Trophoblast cell (in vitro differentiated cells and primary cell): ENCODE measurements around the gene NOX5.
A peak's percentile ranks its signal among the peaks of the same experiment; 100 is the strongest.

Source experiments
- DNase-seq, 2 donors: peaks; one replicate each; pipeline ENCODE4 v3.0.0-alpha.2; 2016
- H2AFZ ChIP-seq: 2 replicates; pipeline ENCODE4 v1.6.1; 2013; ENCODE audit warnings: low read length, moderate library complexity, mild to moderate bottlenecking; ENCODE audit not compliant: insufficient read depth, poor library complexity
- H2AK5ac ChIP-seq: 2 replicates; pipeline ENCODE4 v1.6.1; 2013; ENCODE audit warnings: mild to moderate bottlenecking, low read length
- H2BK120ac ChIP-seq: 2 replicates; pipeline ENCODE4 v1.6.1; 2013; ENCODE audit warnings: low read length, mild to moderate bottlenecking, moderate library complexity; ENCODE audit not compliant: insufficient read depth, poor library complexity
- H2BK12ac ChIP-seq: 2 replicates; pipeline ENCODE4 v1.6.1; 2013; ENCODE audit warnings: mild to moderate bottlenecking, low read length, moderate library complexity
- H2BK5ac ChIP-seq: 2 replicates; pipeline ENCODE4 v1.6.1; 2013; ENCODE audit warnings: low read length, low read depth, moderate library complexity, mild to moderate bottlenecking; ENCODE audit not compliant: poor library complexity
- H3K14ac ChIP-seq: 2 replicates; pipeline ENCODE4 v1.6.1; 2013; ENCODE audit warnings: mild to moderate bottlenecking, low read length
- H3K18ac ChIP-seq: 2 replicates; pipeline ENCODE4 v1.6.1; 2013; ENCODE audit warnings: mild to moderate bottlenecking, low read length
- H3K23ac ChIP-seq: 2 replicates; pipeline ENCODE4 v1.6.1; 2013; ENCODE audit warnings: low read length
- H3K27ac ChIP-seq: 2 replicates; pipeline ENCODE4 v1.5.1; 2013; ENCODE audit warnings: low read depth, mild to moderate bottlenecking, inconsistent platforms, low read length, moderate library complexity
- H3K27me3 ChIP-seq: 2 replicates; pipeline ENCODE4 v1.6.1; 2013; ENCODE audit warnings: inconsistent platforms, mild to moderate bottlenecking, low read length, moderate library complexity; ENCODE audit not compliant: insufficient read depth
- H3K36me3 ChIP-seq, 2 experiments: 1 replicate in 1 of 2; 2 replicates in 1 of 2; pipeline ENCODE4 v1.6.1; 2013; ENCODE audit warnings: low read length in 2 of 2, mild to moderate bottlenecking in 2 of 2, moderate library complexity in 1 of 2; ENCODE audit not compliant: insufficient read depth in 2 of 2, control insufficient read depth in 1 of 2
- H3K4ac ChIP-seq: 2 replicates; pipeline ENCODE4 v1.6.1; 2013; ENCODE audit warnings: low read depth, mild to moderate bottlenecking, low read length, moderate library complexity
- H3K4me1 ChIP-seq, 2 experiments: 1 replicate in 1 of 2; 2 replicates in 1 of 2; pipeline ENCODE4 v1.6.1; 2013; ENCODE audit warnings: low read length in 2 of 2, mild to moderate bottlenecking in 2 of 2, moderate library complexity in 1 of 2; ENCODE audit not compliant: insufficient read depth in 2 of 2, control insufficient read depth in 1 of 2
- H3K4me2 ChIP-seq: 2 replicates; pipeline ENCODE4 v1.6.1; 2013; ENCODE audit warnings: inconsistent platforms, mild to moderate bottlenecking, low read length, moderate library complexity
- H3K4me3 ChIP-seq: 2 replicates; pipeline ENCODE4 v1.5.1; 2013; ENCODE audit warnings: mild to moderate bottlenecking, low read depth, low read length, inconsistent platforms
- H3K79me1 ChIP-seq: one replicate; pipeline ENCODE4 v1.6.1; 2013; ENCODE audit warnings: low read length
- H3K79me2 ChIP-seq: 2 replicates; pipeline ENCODE4 v1.6.1; 2013; ENCODE audit warnings: low read length, mild to moderate bottlenecking; ENCODE audit not compliant: control insufficient read depth, insufficient read depth, poor library complexity
- H3K9ac ChIP-seq: 2 replicates; pipeline ENCODE4 v1.6.1; 2013; ENCODE audit warnings: mild to moderate bottlenecking, low read length
- H3K9me3 ChIP-seq: 2 replicates; pipeline ENCODE4 v1.6.1; 2013; ENCODE audit warnings: low read depth, mild to moderate bottlenecking, control low read depth, inconsistent platforms, low read length; ENCODE audit not compliant: insufficient read depth
- H4K12ac ChIP-seq: 2 replicates; pipeline ENCODE4 v1.6.1; 2013; ENCODE audit warnings: low read depth, mild to moderate bottlenecking, low read length, moderate library complexity
- H4K8ac ChIP-seq: 2 replicates; pipeline ENCODE4 v1.6.1; 2013; ENCODE audit warnings: low read depth, mild to moderate bottlenecking, low read length, moderate library complexity
- H4K91ac ChIP-seq: one replicate; pipeline ENCODE4 v1.6.1; 2013; ENCODE audit warnings: low read depth, mild to moderate bottlenecking, low read length, moderate library complexity
- WGBS: extraction: QIAGEN DNeasy Blood & Tissue Kit; methylation state at CpG from one replicate; pipeline ENCODE4 v1.1.7; 2013; ENCODE audit warnings: missing lambda C conversion rate; ENCODE audit not compliant: insufficient read length, insufficient coverage; ENCODE audit errors: extremely low coverage; 5-methylcytosine and 5-hydroxymethylcytosine counted together

Gene NOX5

DNA sequence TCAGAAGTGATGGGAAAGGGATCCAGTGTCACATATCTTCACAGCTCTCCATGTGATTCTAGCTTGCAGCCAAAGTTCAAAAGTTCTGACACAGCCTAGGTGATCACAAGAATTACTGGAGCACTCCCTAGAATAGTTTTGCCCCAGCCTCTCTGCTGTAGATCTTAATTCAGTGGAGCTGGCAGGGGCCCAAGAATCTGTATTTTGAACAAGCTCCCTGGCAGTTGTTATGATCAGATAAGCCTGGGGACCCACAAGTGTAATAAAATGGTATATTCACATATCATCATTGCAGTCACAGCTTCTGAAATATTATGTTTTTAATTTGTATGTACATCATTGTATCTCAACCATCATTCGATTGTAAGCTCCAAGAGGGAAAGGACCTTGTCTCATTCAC lies 62.3 kb downstream of the NOX5 start:
- WGBS: no CpG with 5 or more reads among the region's 1 CpG
- no peak overlapping the region for H4K91ac ChIP-seq
- DNase-seq: no peak
- H4K12ac ChIP-seq: no peak overlapping the region
- no peak overlapping the region for H2AK5ac ChIP-seq
- peaks cover 3% of the 10 kb centered on the region for H3K79me2 ChIP-seq
- H3K36me3 ChIP-seq: no peaks in the 10 kb centered on the region
- peaks cover 9% of the 10 kb centered on the region for H3K79me1 ChIP-seq
- H3K14ac ChIP-seq: no peak overlapping the region
- no peak overlapping the region for H2AFZ ChIP-seq
- no peak overlapping the region for H3K23ac ChIP-seq
- H3K4me1 ChIP-seq: peaks cover 8 to 16% of the 10 kb centered on the region in 2 experiments
- no peak overlapping the region for H3K18ac ChIP-seq
- H3K4me2 ChIP-seq: no peak overlapping the region
- no peak overlapping the region for H3K9ac ChIP-seq
- H3K27me3 ChIP-seq: no peaks in the 10 kb centered on the region
- no peak overlapping the region for H3K27ac ChIP-seq
- no peaks in the 10 kb centered on the region for H3K9me3 ChIP-seq
- H3K4me3 ChIP-seq: no peak overlapping the region
- no peak overlapping the region for H2BK12ac ChIP-seq
- no peak overlapping the region for H3K4ac ChIP-seq
- no peak overlapping the region for H4K8ac ChIP-seq
- no peak overlapping the region for H2BK120ac ChIP-seq
- H2BK5ac ChIP-seq: no peak overlapping the region

DNA sequence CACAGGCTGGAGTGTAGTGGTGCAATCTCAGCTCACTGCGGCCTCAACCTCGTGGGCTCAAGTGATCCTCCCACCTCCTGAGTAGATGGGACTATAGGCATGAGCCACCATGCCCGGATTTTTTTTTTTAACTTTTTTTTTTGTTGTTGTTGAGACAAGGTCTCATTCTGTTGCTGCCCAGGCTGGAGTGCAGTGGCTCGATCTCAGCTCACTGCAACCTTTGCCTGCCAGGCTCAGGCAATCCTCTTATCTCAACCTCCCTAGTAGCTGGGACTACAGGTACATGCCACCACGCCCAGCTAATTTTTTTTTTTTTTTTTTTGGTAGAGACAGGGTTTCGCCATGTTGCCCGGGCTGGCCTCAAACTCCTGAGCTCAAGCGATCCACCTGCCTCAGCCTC lies 64.1 kb downstream of the NOX5 start:
- H2AK5ac ChIP-seq: no peak overlapping the region
- no peak overlapping the region for H3K4me2 ChIP-seq
- H3K79me2 ChIP-seq: peaks cover 3% of the 10 kb centered on the region
- no peak overlapping the region for H2AFZ ChIP-seq
- H2BK5ac ChIP-seq: no peak overlapping the region
- H3K79me1 ChIP-seq: peaks cover 9% of the 10 kb centered on the region
- H4K91ac ChIP-seq: no peak overlapping the region
- no peak overlapping the region for H3K18ac ChIP-seq
- no peak overlapping the region for H4K8ac ChIP-seq
- no peak overlapping the region for H3K4me3 ChIP-seq
- H3K9me3 ChIP-seq: no peaks in the 10 kb centered on the region
- H3K27ac ChIP-seq: no peak overlapping the region
- no peak overlapping the region for H2BK12ac ChIP-seq
- H2BK120ac ChIP-seq: no peak overlapping the region
- no peak for DNase-seq
- no peak overlapping the region for H3K9ac ChIP-seq
- H3K23ac ChIP-seq: no peak overlapping the region
- no peaks in the 10 kb centered on the region for H3K27me3 ChIP-seq
- no CpG with 5 or more reads among the region's 8 CpGs for WGBS
- no peaks in the 10 kb centered on the region for H3K36me3 ChIP-seq
- H3K4ac ChIP-seq: no peak overlapping the region
- H3K14ac ChIP-seq: no peak overlapping the region
- no peak overlapping the region for H4K12ac ChIP-seq
- peaks cover 8 to 22% of the 10 kb centered on the region in 2 experiments for H3K4me1 ChIP-seq

DNA sequence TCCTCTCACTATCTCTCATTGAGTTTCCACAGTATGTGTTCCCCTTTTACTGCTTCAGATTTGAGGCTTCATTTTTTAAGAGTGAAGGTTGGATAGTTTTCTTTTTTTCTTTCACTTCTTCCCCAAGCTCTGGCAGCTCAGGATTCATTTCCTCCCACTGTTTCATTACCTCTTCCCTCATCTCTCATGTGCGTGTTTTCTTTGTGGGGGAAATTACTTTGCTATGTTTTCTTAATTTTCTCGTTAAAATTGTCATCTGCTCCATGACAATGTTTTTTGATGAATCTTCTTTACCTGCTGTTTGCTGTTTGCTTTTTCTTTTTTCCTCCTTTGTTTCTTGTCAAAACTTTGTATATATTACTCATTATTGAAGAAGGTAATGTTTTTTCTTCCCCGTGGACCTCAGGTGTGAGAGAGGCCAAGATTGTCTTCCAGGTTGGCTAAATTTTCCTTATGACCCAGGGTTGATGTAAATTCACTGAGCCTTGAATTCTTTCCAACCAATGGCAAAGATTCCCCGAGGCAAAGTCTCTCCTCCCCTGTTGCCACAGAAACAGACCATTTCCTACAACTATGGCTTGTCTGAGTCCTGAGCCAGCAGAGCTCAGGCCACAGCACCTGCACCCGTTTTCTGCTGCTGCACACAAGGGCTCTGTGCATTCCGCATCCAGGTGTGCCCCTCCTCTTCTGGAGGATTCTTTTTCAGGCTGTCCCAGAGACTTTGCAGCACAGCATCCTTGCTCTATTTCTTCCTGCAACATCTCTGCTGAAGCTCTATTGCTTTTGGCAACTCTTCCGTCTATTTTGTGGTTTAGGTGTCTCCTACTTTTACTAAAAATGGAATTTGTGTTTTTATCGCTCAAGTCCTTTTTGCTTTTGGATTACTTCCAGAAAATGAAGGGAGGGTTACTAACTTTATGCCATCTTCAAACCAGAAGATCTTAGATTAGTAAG lies 66.1 kb downstream of the NOX5 start:
- Histone ChIP-seq H2AFZ (no peak overlapping the region), H3K14ac (no peak overlapping the region), H2BK5ac (peak overlapping the region; percentile 45), H3K4me2 (peak overlapping the region; percentile 35), H3K18ac (no peak overlapping the region), H3K9me3 (no peaks in the 10 kb centered on the region), H3K36me3 (no peaks in the 10 kb centered on the region), H4K8ac (no peak overlapping the region), H3K4ac (no peak overlapping the region), H3K4me3 (no peak overlapping the region), H3K23ac (no peak overlapping the region), H3K27ac (peak overlapping the region; percentile 71), H3K27me3 (no peaks in the 10 kb centered on the region), H3K79me1 (peaks cover 3% of the 10 kb centered on the region), H3K9ac (no peak overlapping the region), H2AK5ac (no peak overlapping the region), H3K4me1 (peaks cover 8 to 21% of the 10 kb centered on the region in 2 experiments), H2BK12ac (no peak overlapping the region), H2BK120ac (no peak overlapping the region), H4K91ac (no peak overlapping the region), H3K79me2 (no peaks in the 10 kb centered on the region), H4K12ac (no peak overlapping the region)
- WGBS: no CpG with 5 or more reads among the region's 8 CpGs
- DNase-seq: peak; percentile 49 to 83

DNA sequence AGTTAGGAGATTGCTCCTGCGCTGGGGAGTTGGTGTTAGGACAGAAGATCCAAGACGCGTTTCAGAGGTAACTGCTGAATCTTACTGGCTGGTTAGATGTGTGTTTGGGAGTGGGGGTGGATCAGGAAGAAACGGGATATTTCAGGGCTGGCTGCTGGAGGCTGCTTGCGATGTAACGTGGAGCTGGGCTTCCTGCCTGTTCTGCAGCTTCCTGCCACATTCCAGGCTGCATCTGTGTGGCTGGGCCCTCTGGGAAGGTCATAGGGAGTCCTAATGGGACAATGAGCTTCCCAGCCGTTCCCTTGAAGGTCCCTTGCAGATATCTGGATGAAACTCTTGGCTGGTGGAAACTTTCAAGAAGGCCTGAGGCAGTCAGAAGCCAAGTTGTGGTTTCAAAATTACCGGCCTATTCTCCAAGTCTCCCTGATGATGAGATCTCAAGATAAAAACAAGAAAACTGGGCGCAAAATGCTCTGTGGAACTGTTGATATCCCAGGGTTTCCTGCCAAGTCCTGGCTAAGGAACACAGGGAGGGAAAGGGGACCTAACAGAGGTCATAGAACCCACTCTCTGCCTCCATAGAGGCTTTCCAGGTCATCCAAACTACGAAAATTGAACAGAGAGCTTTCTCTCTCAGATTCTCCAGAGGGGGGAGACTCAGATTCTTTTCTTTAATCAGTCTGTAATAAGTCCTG lies 67.0 kb downstream of the NOX5 start:
- Histone ChIP-seq H3K79me1 (peaks cover 3% of the 10 kb centered on the region), H2BK12ac (peak overlapping the region; percentile 46), H3K4ac (no peak overlapping the region), H3K4me3 (no peak overlapping the region), H3K18ac (no peak overlapping the region), H3K23ac (no peak overlapping the region), H4K8ac (peak overlapping the region; percentile 39), H3K9ac (no peak overlapping the region), H3K27me3 (no peaks in the 10 kb centered on the region), H3K14ac (no peak overlapping the region), H3K36me3 (no peaks in the 10 kb centered on the region), H3K9me3 (no peaks in the 10 kb centered on the region), H2AK5ac (no peak overlapping the region), H2AFZ (no peak overlapping the region), H4K12ac (no peak overlapping the region), H3K27ac (peak overlapping the region; percentile 71), H2BK5ac (peak overlapping the region; percentile 45), H3K79me2 (no peaks in the 10 kb centered on the region), H3K4me1 (peaks cover 10 to 21% of the 10 kb centered on the region in 2 experiments), H2BK120ac (no peak overlapping the region), H3K4me2 (peak overlapping the region; percentile 26), H4K91ac (no peak overlapping the region)
- no CpG with 5 or more reads among the region's 10 CpGs for WGBS
- peak; percentile 50 to 60 for DNase-seq
